Caco-2 (cell line): ENCODE data around the gene PMVK. TPM values are rescaled to one million over a fixed set of nuclear protein-coding genes. Genes with fewer than 3 reads are reported as not detected.

Source experiments
- BruUV-seq: library from RNA; stranded (reverse); fragments of 400-500 nt; replicated peaks from 2 replicates; lab custom pipeline; 2021; lab: Mats Ljungman, UMichigan
- CTCF ChIA-PET: fragments of 300-600 bp; sonication (Branson Sonifier 250); formaldehyde crosslinking; loops from one replicate; lab custom pipeline; 2022; ENCODE audit warnings: antibody characterized with exemption; lab: Charles Lee
- POLR2A ChIA-PET: fragments of 300-600 bp; sonication (Branson Sonifier 250); formaldehyde crosslinking; loops from one replicate; lab custom pipeline; 2022; ENCODE audit warnings: antibody characterized with exemption; lab: Charles Lee
- DNase-seq, 2 experiments: peaks; one replicate each; pipeline versions ENCODE4 v3.0.0 to v3.0.0-alpha.2; 2020 to 2022
- H3K27me3 ChIP-seq: replicated peaks from 2 replicates; pipeline ENCODE4 v1.6.0; 2011; ENCODE audit warnings: low read length; ENCODE audit not compliant: control insufficient read depth, insufficient read depth
- H3K36me3 ChIP-seq: 2 replicates; pipeline ENCODE4 v1.5.1; 2011; ENCODE audit warnings: low read length; ENCODE audit not compliant: control insufficient read depth, insufficient read depth
- H3K4me1 ChIP-seq: fragments of 250-450 bp; sonication (Bioruptor Pico); 2 replicates; pipeline ENCODE4 v1.5.1; 2020; ENCODE audit warnings: mild to moderate bottlenecking
- H3K4me3 ChIP-seq: 2 replicates; pipeline ENCODE4 v1.5.1; 2011; ENCODE audit warnings: low read depth, mild to moderate bottlenecking, control low read depth, low read length
- H3K9me3 ChIP-seq: fragments of 250-450 bp; sonication (Bioruptor Pico); 2 replicates; pipeline ENCODE4 v1.5.1; 2020; ENCODE audit warnings: mild to moderate bottlenecking, moderate library complexity
- H3K27ac Mint-ChIP-seq: one replicate; pipeline ENCODE4 v1.8.0; 2022; ENCODE audit warnings: mixed read lengths; ENCODE audit not compliant: unreplicated experiment
- H3K27me3 Mint-ChIP-seq: one replicate; pipeline ENCODE4 v1.8.0; 2022; ENCODE audit warnings: mixed read lengths; ENCODE audit not compliant: insufficient read depth, unreplicated experiment
- H3K36me3 Mint-ChIP-seq: one replicate; pipeline ENCODE4 v1.8.0; 2022; ENCODE audit warnings: mild to moderate bottlenecking, mixed read lengths; ENCODE audit not compliant: insufficient read depth, unreplicated experiment
- H3K4me1 Mint-ChIP-seq: one replicate; pipeline ENCODE4 v1.8.0; 2022; ENCODE audit warnings: low read depth, mixed read lengths; ENCODE audit not compliant: unreplicated experiment
- H3K4me3 Mint-ChIP-seq: one replicate; pipeline ENCODE4 v1.8.0; 2022; ENCODE audit warnings: mild to moderate bottlenecking, moderate library complexity, mixed read lengths; ENCODE audit not compliant: unreplicated experiment
- H3K9me3 Mint-ChIP-seq: one replicate; pipeline ENCODE4 v1.8.0; 2022; ENCODE audit warnings: mixed read lengths; ENCODE audit not compliant: unreplicated experiment
- intact Hi-C: fragments of 100-400 bp; cut with micrococcal nuclease; formaldehyde crosslinking; loops from one replicate; pipeline ENCODE4 v1.10.0; 2022; ENCODE audit not compliant: unreplicated experiment
- total RNA-seq: library from RNA; stranded (reverse); gene quantifications from 2 replicates; pipeline ENCODE4 v1.2.3, GENCODE V29; 2022
- TF ChIP-seq, protein P1 (sequence below), 2 experiments: fragments of 200-600 bp in 1 of 2; IDR thresholded peaks; 1 replicate in 1 of 2; 2 replicates in 1 of 2; pipeline versions ENCODE4 v1.5.1 to v1.8.0; 2011 to 2022; ENCODE audit warnings: antibody characterized with exemption in 1 of 2, control low read depth in 1 of 2, inconsistent platforms in 1 of 2, low read depth in 1 of 2, low read length in 1 of 2, mild to moderate bottlenecking in 1 of 2, moderate library complexity in 1 of 2; ENCODE audit not compliant: insufficient read depth in 1 of 2, severe bottlenecking in 1 of 2, unreplicated experiment in 1 of 2

The PMVK gene
- total RNA-seq, 1 experiment from 2014 or later = 25.1 TPM

DNA sequence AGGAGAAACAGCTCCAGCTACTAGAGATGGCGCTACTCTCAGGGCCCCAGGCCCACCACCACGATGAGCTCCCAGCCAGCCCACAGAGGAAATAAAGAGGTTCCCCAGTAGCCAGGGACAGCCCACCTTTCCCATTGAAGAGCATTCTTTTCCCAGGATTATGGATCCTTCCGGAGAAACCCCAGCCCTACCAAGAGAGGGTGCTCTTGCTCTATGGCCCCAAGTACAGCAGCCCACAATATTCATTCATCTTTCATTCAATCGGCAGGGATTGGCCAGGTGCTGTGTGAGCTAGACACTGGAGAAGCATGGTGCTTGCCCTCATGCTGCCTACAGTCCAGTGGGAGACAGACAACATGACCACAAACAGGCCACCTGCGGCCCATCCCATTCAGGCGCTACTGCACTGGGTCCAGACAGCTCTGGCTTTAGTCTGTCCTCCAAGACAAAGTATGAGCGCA is 29.9 kb downstream of the PMVK start:
- no peaks in the 10 kb centered on the region for H3K4me1 Mint-ChIP-seq
- H3K27me3 Mint-ChIP-seq = peaks cover 2% of the 10 kb centered on the region
- H3K27me3 ChIP-seq = no peaks in the 10 kb centered on the region
- TF ChIP-seq, protein P1, sequence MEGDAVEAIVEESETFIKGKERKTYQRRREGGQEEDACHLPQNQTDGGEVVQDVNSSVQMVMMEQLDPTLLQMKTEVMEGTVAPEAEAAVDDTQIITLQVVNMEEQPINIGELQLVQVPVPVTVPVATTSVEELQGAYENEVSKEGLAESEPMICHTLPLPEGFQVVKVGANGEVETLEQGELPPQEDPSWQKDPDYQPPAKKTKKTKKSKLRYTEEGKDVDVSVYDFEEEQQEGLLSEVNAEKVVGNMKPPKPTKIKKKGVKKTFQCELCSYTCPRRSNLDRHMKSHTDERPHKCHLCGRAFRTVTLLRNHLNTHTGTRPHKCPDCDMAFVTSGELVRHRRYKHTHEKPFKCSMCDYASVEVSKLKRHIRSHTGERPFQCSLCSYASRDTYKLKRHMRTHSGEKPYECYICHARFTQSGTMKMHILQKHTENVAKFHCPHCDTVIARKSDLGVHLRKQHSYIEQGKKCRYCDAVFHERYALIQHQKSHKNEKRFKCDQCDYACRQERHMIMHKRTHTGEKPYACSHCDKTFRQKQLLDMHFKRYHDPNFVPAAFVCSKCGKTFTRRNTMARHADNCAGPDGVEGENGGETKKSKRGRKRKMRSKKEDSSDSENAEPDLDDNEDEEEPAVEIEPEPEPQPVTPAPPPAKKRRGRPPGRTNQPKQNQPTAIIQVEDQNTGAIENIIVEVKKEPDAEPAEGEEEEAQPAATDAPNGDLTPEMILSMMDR (IDR thresholded peaks at IDR 0.05; ENCODE audit: insufficient read depth in 1 of 2, low read depth in 1 of 2, low read length in 1 of 2, severe bottlenecking in 1 of 2, unreplicated experiment in 1 of 2) = peak in 1 of 2 experiments; percentile 55
- POLR2A ChIA-PET = interaction anchor here (0.5 kb wide), 1 partner anchor 153 kb away, joined by 3 read pairs; no protein-coding TSS in a partner anchor
- H3K4me3 ChIP-seq = no peak overlapping the region
- no peak overlapping the region for H3K4me3 Mint-ChIP-seq
- no peaks in the 10 kb centered on the region for H3K36me3 Mint-ChIP-seq
- BruUV-seq = no TSS peak
- peak in 1 of 2 experiments; percentile 22 for DNase-seq
- H3K27ac Mint-ChIP-seq = no peak overlapping the region
- H3K9me3 ChIP-seq = no peaks in the 10 kb centered on the region
- no peaks in the 10 kb centered on the region for H3K36me3 ChIP-seq
- H3K4me1 ChIP-seq = no peaks in the 10 kb centered on the region
- H3K9me3 Mint-ChIP-seq = peaks cover 24% of the 10 kb centered on the region
- intact Hi-C loops = loop anchor here (2.0 kb wide), 1 partner anchor 38 kb away; no protein-coding TSS in a partner anchor
- CTCF ChIA-PET = no interaction called here

DNA sequence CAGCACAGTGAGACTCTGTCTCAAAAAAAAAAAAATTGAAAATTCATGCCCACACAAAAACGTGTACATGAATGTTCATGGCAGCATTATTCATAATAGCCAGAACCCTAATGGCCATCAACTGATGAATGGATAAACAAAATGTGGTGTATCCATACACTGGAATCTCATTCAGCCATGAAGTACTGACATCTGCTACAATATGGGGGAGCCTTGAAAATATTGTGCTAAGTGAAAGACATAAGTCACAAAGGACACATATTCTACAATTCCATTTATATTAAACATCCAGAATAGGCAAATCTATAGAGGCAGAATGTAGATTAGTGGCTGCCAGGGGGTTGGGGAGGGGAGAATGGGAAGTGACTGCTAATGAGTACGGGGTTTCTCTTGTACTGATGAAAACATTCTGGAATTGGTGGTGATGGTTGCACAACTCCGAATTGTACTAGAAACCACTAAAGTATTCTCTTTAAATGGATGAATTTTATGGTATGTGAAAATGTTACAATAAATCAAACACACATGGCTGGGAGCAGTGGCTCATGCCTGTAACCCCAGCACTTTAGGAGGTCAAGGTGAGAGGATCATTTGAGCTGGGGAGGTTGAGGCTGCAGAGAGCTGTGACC is 33.5 kb downstream of the PMVK start:
- peaks cover 7% of the 10 kb centered on the region for H3K9me3 Mint-ChIP-seq
- no peaks in the 10 kb centered on the region for H3K27me3 ChIP-seq
- ChIA-PET POLR2A (no interaction called here), CTCF (interaction anchor here (0.6 kb wide), 1 partner anchor 71 kb away, joined by 3 read pairs; no protein-coding TSS in a partner anchor)
- no peaks in the 10 kb centered on the region for H3K4me1 ChIP-seq
- H3K4me3 ChIP-seq = no peak overlapping the region
- H3K4me3 Mint-ChIP-seq = no peak overlapping the region
- H3K36me3 ChIP-seq = no peaks in the 10 kb centered on the region
- TF ChIP-seq, protein P1 (IDR thresholded peaks at IDR 0.05; ENCODE audit: insufficient read depth in 1 of 2, low read depth in 1 of 2, low read length in 1 of 2, severe bottlenecking in 1 of 2, unreplicated experiment in 1 of 2) = no peak
- intact Hi-C loops = no loop called here
- peaks cover 9% of the 10 kb centered on the region for H3K27me3 Mint-ChIP-seq
- H3K36me3 Mint-ChIP-seq = no peaks in the 10 kb centered on the region
- H3K9me3 ChIP-seq = no peaks in the 10 kb centered on the region
- H3K4me1 Mint-ChIP-seq = no peaks in the 10 kb centered on the region
- DNase-seq = no peak
- H3K27ac Mint-ChIP-seq = no peak overlapping the region
- no TSS peak for BruUV-seq

DNA sequence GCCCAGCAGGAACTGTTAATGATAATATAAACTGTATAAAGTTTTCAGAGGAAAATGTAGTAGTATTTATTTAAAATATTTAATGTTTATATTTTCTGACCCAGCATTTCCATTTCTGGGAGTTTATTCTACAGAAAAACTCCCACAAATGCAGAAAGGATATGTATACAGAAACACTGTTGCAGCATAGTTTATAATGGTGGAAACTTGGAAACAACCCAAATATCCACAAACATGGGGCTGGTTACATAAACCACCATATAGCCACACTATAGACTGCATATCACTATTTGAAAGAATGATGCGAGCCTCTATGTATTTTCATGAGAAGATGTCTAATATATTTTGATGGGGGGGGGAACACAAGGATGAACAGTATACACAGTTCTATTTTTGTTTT is 34.9 kb downstream of the PMVK start:
- no peaks in the 10 kb centered on the region for H3K4me1 ChIP-seq
- H3K36me3 Mint-ChIP-seq = no peaks in the 10 kb centered on the region
- intact Hi-C loops = no loop called here
- H3K4me1 Mint-ChIP-seq = no peaks in the 10 kb centered on the region
- no peak overlapping the region for H3K27ac Mint-ChIP-seq
- no peaks in the 10 kb centered on the region for H3K9me3 ChIP-seq
- H3K27me3 ChIP-seq = no peaks in the 10 kb centered on the region
- no peak for DNase-seq
- peaks cover 12% of the 10 kb centered on the region for H3K27me3 Mint-ChIP-seq
- no peaks in the 10 kb centered on the region for H3K9me3 Mint-ChIP-seq
- H3K4me3 Mint-ChIP-seq = no peak overlapping the region
- CTCF ChIA-PET = no interaction called here
- no peaks in the 10 kb centered on the region for H3K36me3 ChIP-seq
- BruUV-seq = no TSS peak
- TF ChIP-seq, protein P1 (IDR thresholded peaks at IDR 0.05; ENCODE audit: insufficient read depth in 1 of 2, low read depth in 1 of 2, low read length in 1 of 2, severe bottlenecking in 1 of 2, unreplicated experiment in 1 of 2) = no peak
- POLR2A ChIA-PET = no interaction called here
- no peak overlapping the region for H3K4me3 ChIP-seq
